Measurements from ENCODE around the gene CBS.

DNA sequence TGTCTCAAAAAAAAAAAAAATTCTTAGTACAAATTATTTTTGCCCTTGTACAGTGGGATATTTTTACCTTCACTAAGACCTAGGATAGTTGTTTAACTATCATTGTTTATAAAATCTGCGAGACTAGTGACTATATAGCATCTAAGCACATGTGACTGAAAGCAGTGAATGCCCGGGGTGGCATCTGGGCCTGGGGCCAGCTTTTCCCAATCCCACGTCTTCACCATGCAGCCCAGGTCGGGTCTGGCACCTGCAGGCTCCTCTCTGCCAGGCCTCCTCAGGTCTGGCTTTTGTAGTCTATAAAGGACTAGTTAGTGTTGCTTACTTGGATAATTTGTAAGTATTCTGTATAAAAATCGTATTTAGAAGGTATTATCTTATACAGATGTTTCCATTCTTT lies 40.8 kb downstream of the CBS start:
- TF ChIP-seq EZH2 (IDR thresholded peaks at IDR 0.05; ENCODE audit: borderline replicate concordance, low read length) = no peak
- TF ChIP-seq, protein P1, sequence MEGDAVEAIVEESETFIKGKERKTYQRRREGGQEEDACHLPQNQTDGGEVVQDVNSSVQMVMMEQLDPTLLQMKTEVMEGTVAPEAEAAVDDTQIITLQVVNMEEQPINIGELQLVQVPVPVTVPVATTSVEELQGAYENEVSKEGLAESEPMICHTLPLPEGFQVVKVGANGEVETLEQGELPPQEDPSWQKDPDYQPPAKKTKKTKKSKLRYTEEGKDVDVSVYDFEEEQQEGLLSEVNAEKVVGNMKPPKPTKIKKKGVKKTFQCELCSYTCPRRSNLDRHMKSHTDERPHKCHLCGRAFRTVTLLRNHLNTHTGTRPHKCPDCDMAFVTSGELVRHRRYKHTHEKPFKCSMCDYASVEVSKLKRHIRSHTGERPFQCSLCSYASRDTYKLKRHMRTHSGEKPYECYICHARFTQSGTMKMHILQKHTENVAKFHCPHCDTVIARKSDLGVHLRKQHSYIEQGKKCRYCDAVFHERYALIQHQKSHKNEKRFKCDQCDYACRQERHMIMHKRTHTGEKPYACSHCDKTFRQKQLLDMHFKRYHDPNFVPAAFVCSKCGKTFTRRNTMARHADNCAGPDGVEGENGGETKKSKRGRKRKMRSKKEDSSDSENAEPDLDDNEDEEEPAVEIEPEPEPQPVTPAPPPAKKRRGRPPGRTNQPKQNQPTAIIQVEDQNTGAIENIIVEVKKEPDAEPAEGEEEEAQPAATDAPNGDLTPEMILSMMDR (conservative IDR thresholded peaks at IDR 0.05 in 1 of 2, IDR thresholded peaks at IDR 0.05 in 1 of 2; ENCODE audit: extremely low read depth in 1 of 2, insufficient read depth in 1 of 2, low read depth in 1 of 2, low read length in 2 of 2) = no peak

All from mammary epithelial cell (primary cell).